HCT116 (cell line): ENCODE data around the gene SAE1. TPM values are rescaled to one million over a fixed set of nuclear protein-coding genes. Genes with fewer than 3 reads are reported as not detected.

Source experiments
- ATAC-seq: fragments of 200-7000 bp; cut with Tn5 transposase; 2 replicates; pipeline ENCODE4 v1.9.1; 2020; ENCODE audit warnings: mild to moderate bottlenecking, moderate library complexity
- BruUV-seq: library from RNA; stranded (reverse); fragments of 400-500 nt; replicated peaks from 2 replicates; lab custom pipeline; 2021; lab: Mats Ljungman, UMichigan
- CTCF ChIA-PET: fragments of 300-600 bp; sonication (Branson Sonifier 250); formaldehyde crosslinking; loops from one replicate; lab custom pipeline; 2021; ENCODE audit warnings: antibody characterized with exemption; lab: Charles Lee
- POLR2A ChIA-PET: fragments of 300-600, 350-600 bp; sonication (Branson Sonifier 250); formaldehyde crosslinking; loops from one replicate; lab custom pipeline; 2021; ENCODE audit warnings: antibody characterized with exemption; lab: Charles Lee
- RAD21 ChIA-PET, 2 experiments: fragments of 300-600 bp; sonication (Branson Sonifier 250); formaldehyde crosslinking; loops; one replicate each; lab custom pipeline; 2023; ENCODE audit warnings: low total read pairs in 2 of 2; ENCODE audit not compliant: uncharacterized antibody in 2 of 2, unreplicated experiment in 2 of 2, low non-redundant PET in 1 of 2; lab: Charles Lee
- DNase-seq: peaks from one replicate; pipeline ENCODE4 v3.0.0-alpha.2; 2010; ENCODE audit warnings: low read depth, low spot score
- H2AFZ ChIP-seq: fragments of 200-600 bp; shearing (Covaris generic), sonication (generic); 2 replicates; pipeline ENCODE4 v1.6.1; 2017; ENCODE audit warnings: low read depth, mixed run types, mixed read lengths, antibody characterized with exemption, low read length; ENCODE audit not compliant: poor library complexity, severe bottlenecking
- H3K27ac ChIP-seq: 2 replicates; pipeline ENCODE4 v1.5.1; 2012; ENCODE audit warnings: low read depth, low read length
- H3K27me3 ChIP-seq: fragments of 200-600 bp; sonication (generic); 2 replicates; pipeline ENCODE4 v1.6.1; 2016; ENCODE audit warnings: mixed run types, low read length, mixed read lengths; ENCODE audit not compliant: insufficient read depth
- H3K36me3 ChIP-seq, 2 experiments: fragments of 200-500 bp in 1 of 2; fragments of 200-600 bp in 1 of 2; sonication (Bioruptor generic) in 1 of 2; sonication (generic) in 1 of 2; 2 replicates each; pipeline versions ENCODE4 v1.5.1 to v1.6.1; 2014 to 2016; ENCODE audit warnings: low read length in 2 of 2, inconsistent platforms in 1 of 2, mixed read lengths in 1 of 2, mixed run types in 1 of 2; ENCODE audit not compliant: insufficient read depth in 2 of 2, control insufficient read depth in 1 of 2
- H3K4me1 ChIP-seq, 2 experiments: fragments of 200-600 bp in 1 of 2; sonication (generic) in 1 of 2; 2 replicates each; pipeline versions ENCODE4 v1.5.1 to v1.6.1; 2012 to 2017; ENCODE audit warnings: low read length in 2 of 2, inconsistent platforms in 1 of 2, mild to moderate bottlenecking in 1 of 2, mixed read lengths in 1 of 2, mixed run types in 1 of 2, moderate library complexity in 1 of 2; ENCODE audit not compliant: insufficient read depth in 2 of 2, control insufficient read depth in 1 of 2
- H3K4me2 ChIP-seq: fragments of 200-600 bp; sonication (generic); 2 replicates; pipeline ENCODE4 v1.6.1; 2017; ENCODE audit warnings: mixed run types, low read length, mixed read lengths
- H3K4me3 ChIP-seq, 2 experiments: fragments of 200-600 bp in 1 of 2; sonication (generic) in 1 of 2; replicated peaks in 1 of 2; 2 replicates each; pipeline ENCODE4 v1.5.1; 2011 to 2016; ENCODE audit warnings: low read length in 2 of 2, control low read depth in 1 of 2, low read depth in 1 of 2, mild to moderate bottlenecking in 1 of 2, mixed read lengths in 1 of 2, mixed run types in 1 of 2
- H3K79me2 ChIP-seq: fragments of 200-600 bp; sonication (generic); 2 replicates; pipeline ENCODE4 v1.6.1; 2017; ENCODE audit warnings: mild to moderate bottlenecking, mixed run types, low read length, moderate library complexity, mixed read lengths; ENCODE audit not compliant: insufficient read depth
- H3K9ac ChIP-seq: fragments of 200-600 bp; sonication (generic); 2 replicates; pipeline ENCODE4 v1.6.1; 2016; ENCODE audit warnings: low read length, mixed read lengths
- H3K9me2 ChIP-seq: fragments of 200-600 bp; sonication (generic), shearing (Covaris generic); 2 replicates; pipeline ENCODE4 v1.6.1; 2017; ENCODE audit warnings: mixed run types, mild to moderate bottlenecking, moderate library complexity; ENCODE audit not compliant: insufficient read depth
- H3K9me3 ChIP-seq, 2 experiments: fragments of 200-500 bp in 1 of 2; fragments of 200-600 bp in 1 of 2; sonication (Bioruptor generic) in 1 of 2; sonication (generic) in 1 of 2; 2 replicates each; pipeline ENCODE4 v1.6.1; 2014 to 2017; ENCODE audit warnings: low read length in 2 of 2, mixed read lengths in 2 of 2, inconsistent platforms in 1 of 2, low read depth in 1 of 2, mild to moderate bottlenecking in 1 of 2, mixed run types in 1 of 2, moderate library complexity in 1 of 2; ENCODE audit not compliant: control insufficient read depth in 1 of 2, insufficient read depth in 1 of 2
- H4K20me1 ChIP-seq: fragments of 200-600 bp; sonication (generic), shearing (Covaris generic); 2 replicates; pipeline ENCODE4 v1.6.1; 2017; ENCODE audit warnings: mixed run types, mild to moderate bottlenecking, moderate library complexity; ENCODE audit not compliant: insufficient read depth
- ATF3 ChIP-seq: IDR thresholded peaks from 2 replicates; pipeline ENCODE4 v1.6.1; 2012
- CBX3 ChIP-seq: IDR thresholded peaks from 2 replicates; pipeline ENCODE4 v1.6.1; 2012; ENCODE audit warnings: low read depth
- CEBPB ChIP-seq: IDR thresholded peaks from 2 replicates; pipeline ENCODE4 v1.6.1; 2012; ENCODE audit warnings: low read depth
- EGR1 ChIP-seq: IDR thresholded peaks from 2 replicates; pipeline ENCODE4 v1.6.1; 2012; ENCODE audit warnings: low read depth
- ELF1 ChIP-seq: IDR thresholded peaks from 2 replicates; pipeline ENCODE4 v1.6.1; 2012; ENCODE audit warnings: low read depth, borderline replicate concordance
- EZH2 ChIP-seq: fragments of 200-600 bp; sonication (generic); IDR thresholded peaks from 2 replicates; pipeline ENCODE4 v1.6.1; 2017; ENCODE audit warnings: antibody characterized with exemption, mixed run types
- FOSL1 ChIP-seq: IDR thresholded peaks from 2 replicates; pipeline ENCODE4 v1.6.1; 2012; ENCODE audit warnings: low read depth
- MAX ChIP-seq: IDR thresholded peaks from 2 replicates; pipeline ENCODE4 v1.6.1; 2012
- POLR2A ChIP-seq: IDR thresholded peaks from 2 replicates; pipeline ENCODE4 v1.7.0; 2011; ENCODE audit warnings: borderline replicate concordance; ENCODE audit not compliant: insufficient read depth, insufficient read length; ENCODE audit errors: extremely low read depth
- POLR2AphosphoS5 ChIP-seq: IDR thresholded peaks from 2 replicates; pipeline ENCODE4 v1.6.1; 2011; ENCODE audit warnings: mild to moderate bottlenecking, low read depth, low read length, moderate library complexity
- REST ChIP-seq: IDR thresholded peaks from 2 replicates; pipeline ENCODE4 v1.6.1; 2012; ENCODE audit warnings: low read depth
- SIN3A ChIP-seq: IDR thresholded peaks from 2 replicates; pipeline ENCODE4 v1.6.1; 2012; ENCODE audit warnings: low read depth
- TCF7L2 ChIP-seq: IDR thresholded peaks from 2 replicates; pipeline ENCODE4 v1.7.0; 2011; ENCODE audit warnings: borderline replicate concordance, inconsistent platforms; ENCODE audit not compliant: insufficient read depth, insufficient read length; ENCODE audit errors: extremely low read depth
- YY1 ChIP-seq: IDR thresholded peaks from 2 replicates; pipeline ENCODE4 v1.6.1; 2011; ENCODE audit warnings: low read length, low read depth, moderate library complexity, mild to moderate bottlenecking; ENCODE audit not compliant: insufficient replicate concordance; ENCODE audit errors: extremely low read depth
- ZBTB33 ChIP-seq: IDR thresholded peaks from 2 replicates; pipeline ENCODE4 v1.6.1; 2011; ENCODE audit warnings: mild to moderate bottlenecking, low read length, moderate library complexity; ENCODE audit not compliant: insufficient replicate concordance; ENCODE audit errors: extremely low read depth
- ZNF274 ChIP-seq: fragments of 200-500 bp; sonication (Bioruptor generic); IDR thresholded peaks from 2 replicates; pipeline ENCODE4 v1.6.1; 2014; ENCODE audit warnings: mild to moderate bottlenecking, low read depth, low read length, inconsistent platforms
- intact Hi-C: fragments of 100-400 bp; cut with micrococcal nuclease; formaldehyde crosslinking; loops from 2 replicates; pipeline ENCODE4 v1.10.0; 2022
- total RNA-seq: library from RNA; stranded (reverse); gene quantifications from one replicate; pipeline ENCODE4 v1.2.1, GENCODE V29; 2021; ENCODE audit not compliant: unreplicated experiment

The SAE1 gene
- total RNA-seq, 1 experiment from 2014 or later: 213 TPM

GRCh38 chr19:47143322-47144073, 12.9 kb downstream of the SAE1 start (continued):
- TF ChIP-seq REST (no peak), YY1 (no peak), ZNF274 (no peak), EZH2 (no peak), ELF1 (no peak), CEBPB (no peak)

GRCh38 chr19:47144630-47145029, 14.0 kb downstream of the SAE1 start:
- H3K27me3 ChIP-seq: no peaks in the 10 kb centered on the region
- H3K36me3 ChIP-seq: peaks cover 37 to 53% of the 10 kb centered on the region in 2 experiments
- TF ChIP-seq ZBTB33 (no peak), FOSL1 (no peak), SIN3A (no peak), MAX (no peak), POLR2A (no peak), ATF3 (no peak), EZH2 (no peak), YY1 (no peak), EGR1 (no peak), ELF1 (no peak), CBX3 (no peak), TCF7L2 (no peak), POLR2AphosphoS5 (no peak)

More at GRCh38 chr19:47144630-47145029, 14.0 kb downstream of the SAE1 start:
- H3K27ac ChIP-seq: no peak overlapping the region
- no peak overlapping the region for H3K9ac ChIP-seq
- ChIA-PET RAD21 (no interaction called here), POLR2A (interaction anchor here (0.8 kb wide), 1 partner anchor 12 kb away, joined by 3 read pairs; no protein-coding TSS in a partner anchor), CTCF (no interaction called here)
- H3K4me1 ChIP-seq: peaks cover 13% of the 10 kb centered on the region in 2 experiments; a peak in 3 of 4 replicates
- H3K4me3 ChIP-seq: no peak overlapping the region
- no peak overlapping the region for H3K4me2 ChIP-seq
- peaks cover 96% of the 10 kb centered on the region for H3K79me2 ChIP-seq
- DNase-seq (no peak), ATAC-seq (no peak)
- no peaks in the 10 kb centered on the region for H3K9me3 ChIP-seq
- no TSS peak for BruUV-seq
- intact Hi-C loops: loop anchor here (5.0 kb wide), 1 partner anchor 283 kb away; no protein-coding TSS in a partner anchor
- no peak overlapping the region for H2AFZ ChIP-seq
- H4K20me1 ChIP-seq: peaks cover 6% of the 10 kb centered on the region; the same call in 1 of the 2 replicates
- no peaks in the 10 kb centered on the region for H3K9me2 ChIP-seq
